SJCRH30 (cell line): ENCODE results near the gene METTL15. TPM values are rescaled to one million over a fixed set of nuclear protein-coding genes. Genes with fewer than 3 reads are reported as not detected.

Source experiments
- total RNA-seq: library from RNA; depleted of rRNA; stranded (reverse); fragments of >200 nt; shearing (Covaris generic); gene quantifications from 2 replicates; pipeline ENCODE4 v1.2.3, GENCODE V29; 2014; rRNA removed

Gene METTL15
- total RNA-seq, 1 experiment from 2014 or later, result 16.0 TPM

Other genes starting within 250 kb of the METTL15 start
- 34.1 and 45.0 TPM in 2 replicates for gene KIF18A, start 232 bp upstream of the METTL15 start, total RNA-seq